HepG2 (cell line): Measurements from ENCODE around the gene NME4. TPM values are rescaled to one million over a fixed set of nuclear protein-coding genes. Genes with fewer than 3 reads are reported as not detected.

Source experiments
- BHLHE40 ChIP-seq: IDR thresholded peaks from 2 replicates; pipeline ENCODE4 v1.6.1; 2011; ENCODE audit warnings: low read length, improper control_type of control experiment
- FOSL1 ChIP-seq: sonication (generic); formaldehyde crosslinking; IDR thresholded peaks from 2 replicates; pipeline ENCODE4 v1.9.0; 2021; ENCODE audit warnings: missing genetic modification reagents, borderline replicate concordance
- FOXC1 ChIP-seq: sonication (generic); formaldehyde crosslinking; IDR thresholded peaks from 2 replicates; pipeline ENCODE4 v1.8.0; 2022; ENCODE audit warnings: mild to moderate bottlenecking, missing genetic modification reagents, borderline replicate concordance
- HNRNPL ChIP-seq: fragments of 200-400 bp; formaldehyde crosslinking; IDR thresholded peaks from 2 replicates; pipeline ENCODE4 v1.6.1; 2017; ENCODE audit warnings: mild to moderate bottlenecking, low read depth, low read length
- KLF6 ChIP-seq: IDR thresholded peaks from 2 replicates; pipeline ENCODE4 v1.8.0; 2016; ENCODE audit warnings: missing biosample characterization, missing genetic modification reagents
- KMT2A ChIP-seq: sonication (generic); formaldehyde crosslinking; IDR thresholded peaks from 2 replicates; pipeline ENCODE4 v1.4.0; 2020; ENCODE audit warnings: missing genetic modification reagents
- MXI1 ChIP-seq: IDR thresholded peaks from 3 replicates; pipeline ENCODE4 v1.6.1; 2012; ENCODE audit warnings: low read depth, low read length, inconsistent platforms, borderline replicate concordance
- NCOA5 ChIP-seq: sonication (generic); formaldehyde crosslinking; IDR thresholded peaks from 2 replicates; pipeline ENCODE4 v1.4.0; 2020; ENCODE audit warnings: missing genetic modification reagents
- NFKB2 ChIP-seq: sonication (generic); formaldehyde crosslinking; IDR thresholded peaks from 2 replicates; pipeline ENCODE4 v1.4.0; 2020; ENCODE audit warnings: missing genetic modification reagents, borderline replicate concordance
- NFKBIZ ChIP-seq: IDR thresholded peaks from 2 replicates; pipeline ENCODE4 v1.6.1; 2018; ENCODE audit warnings: missing genetic modification reagents, missing compliant biosample characterization
- ONECUT2 ChIP-seq: sonication (generic); formaldehyde crosslinking; IDR thresholded peaks from 2 replicates; pipeline ENCODE4 v1.4.0; 2020; ENCODE audit warnings: missing genetic modification reagents
- POLR2A ChIP-seq, 2 experiments: IDR thresholded peaks; 2 replicates each; pipeline ENCODE4 v1.6.1; 2011; ENCODE audit warnings: low read depth in 2 of 2, low read length in 2 of 2, mild to moderate bottlenecking in 1 of 2, moderate library complexity in 1 of 2; ENCODE audit not compliant: insufficient read depth in 1 of 2
- RBFOX2 ChIP-seq: fragments of 200-400 bp; formaldehyde crosslinking; IDR thresholded peaks from 2 replicates; pipeline ENCODE4 v1.6.1; 2017; ENCODE audit warnings: low read depth, mild to moderate bottlenecking, low read length
- RFX5 ChIP-seq: IDR thresholded peaks from 2 replicates; pipeline ENCODE4 v1.6.1; 2011; ENCODE audit warnings: low read depth, low read length, improper control_type of control experiment
- SMAD3 ChIP-seq: sonication (generic); formaldehyde crosslinking; IDR thresholded peaks from 2 replicates; pipeline ENCODE4 v1.4.0; 2020; ENCODE audit warnings: missing genetic modification reagents
- SRY ChIP-seq: sonication (generic); formaldehyde crosslinking; IDR thresholded peaks from 2 replicates; pipeline ENCODE4 v1.8.0; 2022; ENCODE audit warnings: mild to moderate bottlenecking, missing genetic modification reagents
- TARDBP ChIP-seq: sonication (generic); formaldehyde crosslinking; IDR thresholded peaks from 2 replicates; pipeline ENCODE4 v1.8.0; 2022; ENCODE audit warnings: mild to moderate bottlenecking, missing genetic modification reagents
- ZFX ChIP-seq: sonication (generic); formaldehyde crosslinking; IDR thresholded peaks from 2 replicates; pipeline ENCODE4 v1.4.0; 2020; ENCODE audit warnings: mild to moderate bottlenecking, low read depth, missing genetic modification reagents, moderate library complexity
- ZIK1 ChIP-seq: sonication (generic); formaldehyde crosslinking; IDR thresholded peaks from 2 replicates; pipeline ENCODE4 v1.5.0; 2020; ENCODE audit warnings: mild to moderate bottlenecking, low read depth, missing genetic modification reagents, borderline replicate concordance
- ZNF563 ChIP-seq: sonication (generic); formaldehyde crosslinking; IDR thresholded peaks from 2 replicates; pipeline ENCODE4 v1.8.0; 2022; ENCODE audit warnings: mild to moderate bottlenecking, moderate library complexity, missing genetic modification reagents
- polyA plus RNA-seq, 8 experiments: library from polyadenylated mRNA; depleted of rRNA in 3 of 8; stranded (reverse) in 7 of 8; unstranded in 1 of 8; fragments of >200 nt; fragmentation: Illumina TruSeq in 4 of 8; extraction: Trizol in 4 of 8; gene quantifications; 2 replicates each; pipeline versions ENCODE4 v1.2.1 to v1.2.3, GENCODE V29; 2011 to 2016; ENCODE audit warnings: low read depth in 4 of 8, missing spikeins in 1 of 8, mixed read lengths in 1 of 8; ENCODE audit not compliant: insufficient read depth in 1 of 8
- total RNA-seq, 5 experiments: library from RNA; depleted of rRNA; stranded (reverse); fragments of >200 nt; fragmentation: Illumina TruSeq; extraction: Trizol; gene quantifications; 2 replicates each; pipeline ENCODE4 v1.2.3, GENCODE V29; 2016; ENCODE audit warnings: low read depth in 1 of 5
- TF ChIP-seq, protein P1 (sequence below): sonication (generic); formaldehyde crosslinking; IDR thresholded peaks from 2 replicates; pipeline ENCODE4 v1.5.0; 2020; ENCODE audit warnings: missing genetic modification reagents
- TF ChIP-seq, protein P2 (sequence below): sonication (generic); formaldehyde crosslinking; IDR thresholded peaks from 2 replicates; pipeline ENCODE4 v1.9.0; 2021; ENCODE audit warnings: missing genetic modification reagents, borderline replicate concordance
- TF ChIP-seq, protein P3 (sequence below): sonication (generic); formaldehyde crosslinking; IDR thresholded peaks from 2 replicates; pipeline ENCODE4 v1.4.0; 2020; ENCODE audit warnings: missing genetic modification reagents
- TF ChIP-seq, protein P4 (sequence below): sonication (generic); formaldehyde crosslinking; IDR thresholded peaks from 2 replicates; pipeline ENCODE4 v1.5.1; 2020; ENCODE audit warnings: missing genetic modification reagents, mild to moderate bottlenecking, borderline replicate concordance
- TF ChIP-seq, protein P5 (sequence below): sonication (generic); formaldehyde crosslinking; IDR thresholded peaks from 2 replicates; pipeline ENCODE4 v1.4.0; 2020; ENCODE audit warnings: missing genetic modification reagents

The NME4 gene
- total and polyA plus RNA-seq, 2 of the 13 experiments (the other 11 are each of a cell fraction or from before 2014, with no cell fraction given), result 121 to 263 TPM

DNA sequence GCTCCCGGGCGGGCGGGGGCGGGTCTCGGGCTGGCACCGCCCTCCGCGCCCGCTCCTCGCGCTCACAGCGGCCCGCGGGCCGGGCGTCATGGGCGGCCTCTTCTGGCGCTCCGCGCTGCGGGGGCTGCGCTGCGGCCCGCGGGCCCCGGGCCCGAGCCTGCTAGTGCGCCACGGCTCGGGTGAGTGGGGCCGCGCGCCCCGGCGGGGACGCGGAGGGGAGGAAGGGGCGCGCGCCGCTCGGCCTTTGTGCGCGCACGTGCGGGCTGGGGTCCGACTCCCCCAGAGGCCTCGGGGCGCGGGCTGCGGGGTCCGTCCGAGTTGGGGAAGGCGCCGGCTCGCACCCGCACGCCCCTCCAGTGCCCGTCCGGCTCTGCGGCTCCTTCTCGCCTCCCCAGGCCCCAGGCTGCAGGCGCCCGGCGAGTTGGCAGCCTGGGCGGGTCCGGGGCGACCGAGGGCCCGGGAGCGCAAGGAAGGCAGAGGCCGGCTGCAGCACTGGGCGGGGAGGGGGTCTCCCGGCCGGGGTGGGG is at the start of gene NME4 (continued):
- TF ChIP-seq, protein P1, sequence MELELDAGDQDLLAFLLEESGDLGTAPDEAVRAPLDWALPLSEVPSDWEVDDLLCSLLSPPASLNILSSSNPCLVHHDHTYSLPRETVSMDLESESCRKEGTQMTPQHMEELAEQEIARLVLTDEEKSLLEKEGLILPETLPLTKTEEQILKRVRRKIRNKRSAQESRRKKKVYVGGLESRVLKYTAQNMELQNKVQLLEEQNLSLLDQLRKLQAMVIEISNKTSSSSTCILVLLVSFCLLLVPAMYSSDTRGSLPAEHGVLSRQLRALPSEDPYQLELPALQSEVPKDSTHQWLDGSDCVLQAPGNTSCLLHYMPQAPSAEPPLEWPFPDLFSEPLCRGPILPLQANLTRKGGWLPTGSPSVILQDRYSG (CRISPR knock-in tag), result 0 out of 2 replicates have a peak, but pooled peaks have one; percentile 34
- TF ChIP-seq FOXC1 (CRISPR knock-in tag) (no peak), SRY (CRISPR knock-in tag) (peak; percentile 8; the same call in 1 of the 2 replicates), RBFOX2 (peak; percentile 76), NFKBIZ (CRISPR knock-in tag) (no peak), HNRNPL (no peak), NCOA5 (no peak), ZNF563 (CRISPR knock-in tag) (peak; percentile 18; the same call in 1 of the 2 replicates), POLR2A (IDR thresholded peaks at IDR 0.05; ENCODE audit: insufficient read depth in 1 of 2, low read depth in 2 of 2, low read length in 2 of 2) (peak in 1 of 2 experiments; percentile 57; a peak in 3 of 4 replicates), ZIK1 (CRISPR knock-in tag) (0 out of 2 replicates have a peak, but pooled peaks have one; percentile 28), KMT2A (no peak), BHLHE40 (peak; percentile 68), MXI1 (peak; percentile 19; the same call in 1 of the 3 replicates), ONECUT2 (CRISPR knock-in tag) (no peak), TARDBP (no peak), ZFX (peak; percentile 63; the same call in 1 of the 2 replicates), NFKB2 (CRISPR knock-in tag) (no peak), SMAD3 (CRISPR knock-in tag) (no peak), RFX5 (no peak), KLF6 (CRISPR knock-in tag) (0 out of 2 replicates have a peak, but pooled peaks have one; percentile 7), FOSL1 (no peak)
- TF ChIP-seq, protein P2, sequence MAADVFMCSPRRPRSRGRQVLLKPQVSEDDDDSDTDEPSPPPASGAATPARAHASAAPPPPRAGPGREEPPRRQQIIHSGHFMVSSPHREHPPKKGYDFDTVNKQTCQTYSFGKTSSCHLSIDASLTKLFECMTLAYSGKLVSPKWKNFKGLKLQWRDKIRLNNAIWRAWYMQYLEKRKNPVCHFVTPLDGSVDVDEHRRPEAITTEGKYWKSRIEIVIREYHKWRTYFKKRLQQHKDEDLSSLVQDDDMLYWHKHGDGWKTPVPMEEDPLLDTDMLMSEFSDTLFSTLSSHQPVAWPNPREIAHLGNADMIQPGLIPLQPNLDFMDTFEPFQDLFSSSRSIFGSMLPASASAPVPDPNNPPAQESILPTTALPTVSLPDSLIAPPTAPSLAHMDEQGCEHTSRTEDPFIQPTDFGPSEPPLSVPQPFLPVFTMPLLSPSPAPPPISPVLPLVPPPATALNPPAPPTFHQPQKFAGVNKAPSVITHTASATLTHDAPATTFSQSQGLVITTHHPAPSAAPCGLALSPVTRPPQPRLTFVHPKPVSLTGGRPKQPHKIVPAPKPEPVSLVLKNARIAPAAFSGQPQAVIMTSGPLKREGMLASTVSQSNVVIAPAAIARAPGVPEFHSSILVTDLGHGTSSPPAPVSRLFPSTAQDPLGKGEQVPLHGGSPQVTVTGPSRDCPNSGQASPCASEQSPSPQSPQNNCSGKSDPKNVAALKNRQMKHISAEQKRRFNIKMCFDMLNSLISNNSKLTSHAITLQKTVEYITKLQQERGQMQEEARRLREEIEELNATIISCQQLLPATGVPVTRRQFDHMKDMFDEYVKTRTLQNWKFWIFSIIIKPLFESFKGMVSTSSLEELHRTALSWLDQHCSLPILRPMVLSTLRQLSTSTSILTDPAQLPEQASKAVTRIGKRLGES, result no peak
- TF ChIP-seq, protein P3, sequence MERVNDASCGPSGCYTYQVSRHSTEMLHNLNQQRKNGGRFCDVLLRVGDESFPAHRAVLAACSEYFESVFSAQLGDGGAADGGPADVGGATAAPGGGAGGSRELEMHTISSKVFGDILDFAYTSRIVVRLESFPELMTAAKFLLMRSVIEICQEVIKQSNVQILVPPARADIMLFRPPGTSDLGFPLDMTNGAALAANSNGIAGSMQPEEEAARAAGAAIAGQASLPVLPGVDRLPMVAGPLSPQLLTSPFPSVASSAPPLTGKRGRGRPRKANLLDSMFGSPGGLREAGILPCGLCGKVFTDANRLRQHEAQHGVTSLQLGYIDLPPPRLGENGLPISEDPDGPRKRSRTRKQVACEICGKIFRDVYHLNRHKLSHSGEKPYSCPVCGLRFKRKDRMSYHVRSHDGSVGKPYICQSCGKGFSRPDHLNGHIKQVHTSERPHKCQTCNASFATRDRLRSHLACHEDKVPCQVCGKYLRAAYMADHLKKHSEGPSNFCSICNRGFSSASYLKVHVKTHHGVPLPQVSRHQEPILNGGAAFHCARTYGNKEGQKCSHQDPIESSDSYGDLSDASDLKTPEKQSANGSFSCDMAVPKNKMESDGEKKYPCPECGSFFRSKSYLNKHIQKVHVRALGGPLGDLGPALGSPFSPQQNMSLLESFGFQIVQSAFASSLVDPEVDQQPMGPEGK (CRISPR knock-in tag), result peak; percentile 41; the same call in 1 of the 2 replicates
- TF ChIP-seq, protein P4, sequence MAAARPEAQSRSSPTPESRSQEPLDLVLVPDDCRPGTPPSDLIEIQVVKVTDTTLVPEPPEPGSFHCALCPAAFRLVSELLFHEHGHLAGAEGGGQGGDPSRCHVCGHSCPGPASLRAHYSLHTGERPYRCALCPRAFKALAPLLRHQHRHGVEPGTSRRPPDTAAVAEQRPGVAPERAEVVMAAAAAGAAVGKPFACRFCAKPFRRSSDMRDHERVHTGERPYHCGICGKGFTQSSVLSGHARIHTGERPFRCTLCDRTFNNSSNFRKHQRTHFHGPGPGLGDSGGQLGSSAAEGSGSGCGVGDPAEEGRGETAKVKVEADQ, result no peak
- TF ChIP-seq, protein P5, sequence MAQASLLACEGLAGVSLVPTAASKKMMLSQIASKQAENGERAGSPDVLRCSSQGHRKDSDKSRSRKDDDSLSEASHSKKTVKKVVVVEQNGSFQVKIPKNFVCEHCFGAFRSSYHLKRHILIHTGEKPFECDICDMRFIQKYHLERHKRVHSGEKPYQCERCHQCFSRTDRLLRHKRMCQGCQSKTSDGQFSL (CRISPR knock-in tag), result peak; percentile 62
